HG03060 (cell line): Measurements from ENCODE around the gene PNPLA8.
A peak's percentile ranks its signal among the peaks of the same experiment; 100 is the strongest.
"Not testable (repeated sequence)": the region's sequence is repeated elsewhere in the genome, so short reads cannot be mapped to it uniquely, and the experiment has no call there.

ENCODE experiments used
- ATAC-seq: cut with Tn5 transposase; IDR thresholded peaks from one replicate; pipeline ENCODE4 v1.9.1; 2021; ENCODE audit warnings: low read depth, moderate number of reproducible peaks; ENCODE audit not compliant: unreplicated experiment

Gene PNPLA8

GRCh38 chr7:108525985-108526767 is at the start of gene PNPLA8:
Gene PNPLA8, minus strand, starts transcription at chr7:108526135. Its CDS starts 10,644 bp downstream, at chr7:108515491.
- ATAC-seq = peak; percentile 87

GRCh38 chr7:108575156-108575555 is 49.2 kb upstream of the PNPLA8 start:
- no peak for ATAC-seq

GRCh38 chr7:108572480-108572879 is 46.5 kb upstream of the PNPLA8 start:
- no peak for ATAC-seq

GRCh38 chr7:108570146-108570755 is 44.3 kb upstream of the PNPLA8 start:
- no peak for ATAC-seq

GRCh38 chr7:108569381-108570145 is 43.6 kb upstream of the PNPLA8 start, which contains the start of the genes DNAJB9 and THAP5:
Gene DNAJB9, plus strand, starts transcription at chr7:108569874. Its CDS starts 1,853 bp downstream, at chr7:108571727.
Gene THAP5, minus strand, starts transcription at chr7:108569706. Its CDS starts 137 bp downstream, at chr7:108569569.
- ATAC-seq = peak; percentile 95

- no peak for ATAC-seq
Observed at GRCh38 chr7:108568801-108569380, 43.0 kb upstream of the PNPLA8 start.

GRCh38 chr7:108565987-108566386 is 40.1 kb upstream of the PNPLA8 start:
- ATAC-seq = no peak

- no peak for ATAC-seq
Observed at GRCh38 chr7:108561047-108561619, 35.2 kb upstream of the PNPLA8 start.

- no peak for ATAC-seq
Observed at GRCh38 chr7:108559253-108559652, 33.3 kb upstream of the PNPLA8 start.

- no peak for ATAC-seq
Observed at GRCh38 chr7:108557617-108558016, 31.7 kb upstream of the PNPLA8 start.

GRCh38 chr7:108557191-108557590 is 31.3 kb upstream of the PNPLA8 start:
- no peak for ATAC-seq

GRCh38 chr7:108556665-108557064 is 30.7 kb upstream of the PNPLA8 start:
- ATAC-seq = not testable (repeated sequence)

- ATAC-seq = not testable (repeated sequence)
Observed at GRCh38 chr7:108548141-108548896, 22.4 kb upstream of the PNPLA8 start.

- no peak for ATAC-seq
Observed at GRCh38 chr7:108541478-108541877, 15.5 kb upstream of the PNPLA8 start.

GRCh38 chr7:108538685-108539084 is 12.8 kb upstream of the PNPLA8 start:
- ATAC-seq = not testable (repeated sequence)

GRCh38 chr7:108538236-108538635 is 12.3 kb upstream of the PNPLA8 start:
- ATAC-seq = not testable (repeated sequence)

GRCh38 chr7:108537229-108537628 is 11.3 kb upstream of the PNPLA8 start:
- no peak for ATAC-seq

- ATAC-seq = no peak
Observed at GRCh38 chr7:108535744-108536143, 9.8 kb upstream of the PNPLA8 start.

GRCh38 chr7:108535257-108535656 is 9.3 kb upstream of the PNPLA8 start:
- no peak for ATAC-seq

- ATAC-seq = no peak
Observed at GRCh38 chr7:108533712-108534111, 7.8 kb upstream of the PNPLA8 start.
